IgD-negative memory B cell (primary cell): ENCODE data around the gene BUB1B. TPM values are rescaled to one million over a fixed set of nuclear protein-coding genes. Genes with fewer than 3 reads are reported as not detected.
"Not testable (repeated sequence)": the region's sequence is repeated elsewhere in the genome, so short reads cannot be mapped to it uniquely, and the experiment has no call there.

Source experiments
- H3K27ac Mint-ChIP-seq, 3 donors: one replicate each; pipeline ENCODE4 v1.8.0; 2020 to 2022; ENCODE audit warnings: mild to moderate bottlenecking in 3 of 3, mixed read lengths in 3 of 3, moderate library complexity in 1 of 3
- H3K27me3 Mint-ChIP-seq: one replicate; pipeline ENCODE4 v1.8.0; 2021; ENCODE audit warnings: mixed read lengths
- H3K36me3 Mint-ChIP-seq: one replicate; pipeline ENCODE4 v1.8.0; 2020; ENCODE audit warnings: mild to moderate bottlenecking, mixed read lengths
- H3K4me1 Mint-ChIP-seq, 3 donors: one replicate each; pipeline ENCODE4 v1.8.0; 2020 to 2022; ENCODE audit warnings: mixed read lengths in 3 of 3, mild to moderate bottlenecking in 1 of 3
- H3K4me3 Mint-ChIP-seq, 4 donors: one replicate each; pipeline ENCODE4 v1.8.0; 2020 to 2022; ENCODE audit warnings: mild to moderate bottlenecking in 4 of 4, mixed read lengths in 4 of 4, moderate library complexity in 3 of 4
- H3K9me3 Mint-ChIP-seq, 3 donors: one replicate each; pipeline ENCODE4 v1.8.0; 2020 to 2021; ENCODE audit warnings: mixed read lengths in 3 of 3, mild to moderate bottlenecking in 1 of 3
- polyA plus RNA-seq: library from polyadenylated mRNA; unstranded; fragments of 300-500 nt; fragmentation: Illumina TruSeq; gene quantifications from one replicate; pipeline ENCODE4 v1.2.3, GENCODE V29; 2021

Gene BUB1B
- polyA plus RNA-seq, 1 donor from 2014 or later = 0.55 TPM

DNA sequence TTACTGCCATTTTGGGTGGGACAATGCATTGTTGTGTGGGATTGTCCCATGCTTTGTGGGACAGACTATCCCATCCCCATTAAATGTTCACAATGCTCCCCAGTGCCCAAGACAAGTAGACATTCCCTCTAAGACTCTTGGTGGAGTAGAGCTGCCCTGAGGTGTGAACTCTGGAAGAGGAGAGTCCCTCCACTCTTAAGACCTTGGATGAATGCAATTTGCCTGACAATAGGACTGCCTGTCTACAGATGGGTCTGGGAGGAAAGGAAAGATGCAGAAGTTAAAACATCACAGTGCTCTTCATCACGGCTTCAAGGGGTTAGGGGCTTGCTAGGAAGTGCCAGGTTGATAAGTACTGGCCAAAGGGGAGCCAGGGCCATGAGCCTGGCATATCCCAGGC, 6.0 kb upstream of the BUB1B start:
- not testable (repeated sequence) for H3K27ac Mint-ChIP-seq, H3K4me3 Mint-ChIP-seq, H3K9me3 Mint-ChIP-seq, H3K27me3 Mint-ChIP-seq, H3K4me1 Mint-ChIP-seq, H3K36me3 Mint-ChIP-seq

DNA sequence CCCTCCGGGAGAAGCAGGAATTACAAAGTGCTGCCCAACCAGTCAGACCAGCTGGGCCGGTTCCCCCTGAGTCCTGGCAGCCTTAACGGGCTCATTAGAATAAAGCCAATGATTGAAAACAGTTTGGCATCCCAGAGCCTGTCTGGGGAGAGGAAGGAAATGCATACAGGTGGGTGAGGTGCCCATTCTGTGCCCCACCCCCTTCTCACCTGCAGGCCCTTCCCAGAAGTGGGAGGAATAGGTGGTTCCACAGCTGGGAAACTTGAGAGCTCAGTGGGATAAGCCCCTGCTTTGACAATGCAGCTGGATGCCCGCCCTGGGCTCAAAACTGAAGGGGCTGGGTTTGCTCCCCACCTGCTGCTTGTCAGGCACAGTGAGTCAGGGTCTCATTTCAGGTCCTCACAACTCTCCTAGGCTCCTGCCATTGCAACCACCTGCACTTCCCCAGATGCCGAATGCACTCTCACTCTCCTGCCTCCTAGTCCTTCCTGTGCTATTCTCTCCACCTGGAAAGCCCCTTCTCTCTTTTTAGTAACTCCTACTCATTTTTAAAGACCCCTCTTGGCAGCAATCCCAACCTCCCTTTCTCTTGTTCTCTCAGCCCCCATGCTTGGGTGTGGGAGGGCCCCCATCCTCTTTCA, 5.5 kb upstream of the BUB1B start:
- Mint-ChIP-seq H3K4me1 (peaks cover 0 to 2% (median 0%) of the 10 kb centered on the region in 3 donors), H3K9me3 (no peaks in the 10 kb centered on the region), H3K36me3 (peaks cover 4% of the 10 kb centered on the region), H3K27me3 (no peaks in the 10 kb centered on the region), H3K27ac (no peak overlapping the region), H3K4me3 (no peak overlapping the region)

DNA sequence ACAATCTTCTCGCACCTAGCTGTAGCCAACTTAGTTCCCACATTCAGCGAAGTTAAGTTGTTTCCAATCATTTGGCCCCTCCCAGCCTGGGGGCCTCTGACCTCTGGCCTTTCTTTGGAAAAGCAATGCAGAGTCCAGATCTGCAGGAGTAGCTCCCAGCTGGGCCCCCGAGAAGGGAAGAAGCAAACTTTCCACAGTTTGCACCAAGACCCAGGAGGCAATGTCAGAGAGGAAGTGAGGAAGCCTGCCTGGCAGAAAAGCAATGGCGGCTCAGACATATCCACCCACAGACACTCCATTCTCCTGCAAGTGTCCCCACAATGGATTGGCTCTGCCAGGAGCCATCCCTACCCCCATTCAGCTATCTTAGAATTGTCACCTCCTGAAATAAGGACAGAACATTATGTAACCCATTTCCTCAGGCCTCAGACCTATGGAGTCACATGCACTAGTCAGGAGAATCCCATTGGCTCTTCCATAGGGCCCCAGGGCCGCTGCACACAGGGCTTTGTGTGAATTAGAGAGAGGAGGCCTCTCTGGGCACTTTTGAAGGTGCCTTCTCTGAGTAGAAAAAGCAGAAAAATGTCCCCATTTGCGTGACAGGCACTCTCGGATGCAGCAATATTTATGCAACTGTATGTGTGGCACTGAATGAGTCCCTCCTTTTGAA, 3.0 kb upstream of the BUB1B start:
- Mint-ChIP-seq H3K27ac (no peak overlapping the region), H3K36me3 (peaks cover 4% of the 10 kb centered on the region), H3K4me3 (no peak overlapping the region), H3K9me3 (no peaks in the 10 kb centered on the region), H3K27me3 (no peaks in the 10 kb centered on the region), H3K4me1 (peaks cover 0 to 2% (median 2%) of the 10 kb centered on the region in 3 donors)

DNA sequence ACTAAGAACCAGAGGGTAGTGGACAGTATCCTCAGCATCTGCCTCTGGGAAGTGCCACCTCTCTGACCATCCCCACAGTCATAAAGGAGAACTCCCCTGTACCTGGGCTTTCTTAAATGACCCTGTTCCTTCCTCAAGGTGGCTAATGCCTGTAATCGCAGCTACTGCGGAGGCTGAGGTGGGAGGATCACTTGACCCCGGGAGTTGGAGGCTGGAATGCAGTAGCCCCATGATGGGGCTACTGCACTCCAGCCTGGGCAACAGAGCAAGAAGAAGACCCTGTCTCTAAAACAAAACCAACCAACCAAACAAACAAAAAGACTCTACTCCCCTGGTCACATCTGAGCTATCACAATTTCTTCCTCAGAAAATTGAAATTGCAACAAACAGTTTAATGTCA, 848 bp upstream of the BUB1B start:
- H3K36me3 Mint-ChIP-seq = peaks cover 4% of the 10 kb centered on the region
- peak overlapping the region in 1 of 3 donors; percentile 14 for H3K27ac Mint-ChIP-seq
- peaks cover 5 to 6% (median 6%) of the 10 kb centered on the region in 3 donors for H3K4me1 Mint-ChIP-seq
- no peak overlapping the region for H3K4me3 Mint-ChIP-seq
- H3K9me3 Mint-ChIP-seq = no peaks in the 10 kb centered on the region
- no peaks in the 10 kb centered on the region for H3K27me3 Mint-ChIP-seq

DNA sequence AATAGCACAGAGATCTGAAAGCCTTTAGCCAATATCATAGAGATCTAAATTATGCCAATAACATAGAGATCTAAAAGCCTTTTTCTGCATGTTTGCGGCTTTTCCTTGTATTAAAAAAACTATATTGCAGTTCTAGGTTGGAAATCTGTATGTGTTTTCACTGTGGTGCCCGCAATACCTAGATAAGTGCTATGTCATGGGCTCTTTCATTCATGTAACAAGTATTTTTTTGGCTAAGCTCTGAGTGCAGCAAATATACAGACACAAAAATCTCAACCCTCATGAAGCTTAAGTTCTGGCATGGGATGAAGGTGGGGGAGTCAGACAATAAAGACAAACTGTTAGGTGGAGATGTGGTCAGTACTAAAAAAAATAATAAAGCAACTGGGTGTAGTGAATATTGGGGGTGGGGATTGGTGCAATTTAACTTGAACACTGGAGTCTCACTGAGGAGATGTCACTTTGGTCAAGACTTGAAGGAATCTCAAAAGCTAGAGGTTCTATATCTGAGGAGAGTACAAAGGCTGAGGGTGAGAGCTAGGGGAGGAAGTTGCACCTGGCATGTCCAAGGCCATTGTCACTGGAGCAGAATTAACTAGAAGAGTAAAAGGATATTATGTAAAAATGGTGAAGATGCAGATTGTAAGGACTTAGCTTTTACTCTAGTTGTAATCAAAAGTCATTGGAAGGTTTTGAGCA, 973 bp downstream of the BUB1B start:
- peaks cover 6% of the 10 kb centered on the region for H3K36me3 Mint-ChIP-seq
- peaks cover 8 to 12% (median 10%) of the 10 kb centered on the region in 3 donors for H3K4me1 Mint-ChIP-seq
- no peak overlapping the region for H3K4me3 Mint-ChIP-seq
- no peaks in the 10 kb centered on the region for H3K27me3 Mint-ChIP-seq
- no peak overlapping the region for H3K27ac Mint-ChIP-seq
- H3K9me3 Mint-ChIP-seq = no peaks in the 10 kb centered on the region

DNA sequence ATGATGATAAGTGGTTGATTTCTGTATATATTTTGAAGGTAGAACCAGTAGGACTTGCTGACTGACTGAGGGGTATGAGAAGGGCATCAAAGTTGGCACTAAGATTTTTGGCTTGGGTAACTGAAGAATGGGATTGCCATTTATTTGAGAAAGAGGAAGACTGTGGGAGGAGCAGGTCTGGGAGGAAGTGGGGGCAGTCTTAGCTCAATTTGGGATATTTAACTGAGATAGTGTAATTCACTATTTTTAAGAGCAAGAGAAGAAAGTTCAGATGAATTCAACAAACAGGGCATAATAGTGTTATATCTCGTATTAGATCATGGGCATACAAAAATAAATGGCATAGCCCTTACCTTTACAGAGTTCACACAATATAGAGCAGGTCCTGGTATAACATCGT, 1.7 kb downstream of the BUB1B start:
- Mint-ChIP-seq H3K9me3 (no peaks in the 10 kb centered on the region), H3K4me3 (no peak overlapping the region), H3K27me3 (no peaks in the 10 kb centered on the region), H3K36me3 (peaks cover 6% of the 10 kb centered on the region), H3K27ac (no peak overlapping the region), H3K4me1 (peaks cover 10 to 16% (median 10%) of the 10 kb centered on the region in 3 donors)

DNA sequence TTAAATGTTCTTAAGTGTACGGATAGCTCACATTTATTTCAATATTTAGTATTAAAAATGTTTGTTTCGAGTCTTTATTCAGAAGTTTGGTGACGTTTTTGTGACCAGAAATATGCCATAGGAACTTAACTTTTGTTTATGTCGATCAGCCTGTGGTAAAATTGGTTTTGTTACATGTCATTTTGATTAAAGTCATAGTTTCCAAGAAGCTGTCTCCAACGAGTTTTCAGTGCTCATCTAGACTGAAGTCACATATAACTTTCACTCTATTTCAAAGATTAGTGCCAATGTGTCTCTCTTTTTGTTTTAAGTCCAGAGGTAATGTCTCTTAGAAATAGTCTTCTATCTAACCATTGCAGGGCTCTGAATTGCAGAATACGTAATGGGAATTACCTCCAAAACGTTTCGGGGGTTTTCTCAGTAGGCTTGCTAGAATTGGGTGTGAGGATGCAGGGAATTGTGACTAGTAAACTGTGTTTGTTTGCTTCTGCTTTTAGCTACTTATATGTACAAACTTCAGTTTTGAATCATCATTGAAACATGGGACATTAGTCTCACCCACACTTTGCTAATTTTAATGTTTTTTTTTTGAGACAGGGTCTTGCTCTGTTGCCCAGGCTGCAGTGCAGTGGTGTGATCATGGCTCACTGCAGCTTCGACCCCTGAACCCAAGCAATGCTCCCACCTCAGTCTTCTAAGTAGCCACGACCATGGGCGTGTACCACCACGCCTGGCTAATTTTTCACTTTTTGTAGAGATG, 3.0 kb downstream of the BUB1B start:
- H3K9me3 Mint-ChIP-seq = no peaks in the 10 kb centered on the region
- peak overlapping the region in 1 of 3 donors; percentile 7 for H3K27ac Mint-ChIP-seq
- no peaks in the 10 kb centered on the region for H3K27me3 Mint-ChIP-seq
- peak overlapping the region; percentile 48 to 81 (median 53) for H3K4me3 Mint-ChIP-seq
- H3K4me1 Mint-ChIP-seq = peaks cover 13 to 26% (median 16%) of the 10 kb centered on the region in 3 donors
- peaks cover 6% of the 10 kb centered on the region for H3K36me3 Mint-ChIP-seq

DNA sequence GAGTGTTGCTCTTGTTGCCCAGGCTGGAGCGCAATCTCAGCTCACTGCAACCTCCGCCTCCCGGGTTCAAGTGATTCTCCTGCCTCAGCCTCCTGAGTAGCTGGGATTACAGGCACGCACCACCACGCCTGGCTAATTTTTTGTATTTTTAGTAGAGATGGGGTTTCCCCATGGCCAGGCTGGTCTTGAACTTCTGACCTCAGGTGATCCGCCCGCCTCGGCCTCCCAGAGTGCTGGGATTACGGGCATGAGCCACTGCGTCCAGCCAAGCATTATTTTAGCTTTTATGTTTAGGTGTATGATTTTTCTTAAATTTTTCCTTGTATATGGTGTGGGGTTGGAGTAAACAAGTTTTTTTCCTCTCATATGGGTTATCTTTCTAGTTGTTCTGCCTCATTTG, 6.5 kb downstream of the BUB1B start:
- H3K9me3 Mint-ChIP-seq = not testable (repeated sequence)

DNA sequence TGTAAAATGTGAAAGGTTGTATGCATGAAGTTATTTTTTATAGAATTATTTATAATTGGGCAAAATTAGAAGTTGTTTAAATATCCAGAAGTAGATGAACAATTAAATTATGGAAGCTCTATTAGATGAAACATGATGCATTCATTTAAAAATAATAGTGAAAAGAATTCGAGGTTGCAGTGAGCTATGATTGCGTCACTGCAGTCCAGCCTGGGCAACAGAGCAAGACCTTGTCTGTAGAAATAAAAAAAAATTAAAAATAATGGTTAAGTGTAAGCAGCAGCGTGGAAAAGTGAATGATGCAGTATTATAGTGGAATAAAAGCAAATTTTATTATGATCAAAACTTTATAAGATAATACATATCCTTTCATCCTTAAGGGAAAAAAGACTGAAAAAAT, 14.3 kb downstream of the BUB1B start:
- Mint-ChIP-seq H3K4me3 (no peak overlapping the region), H3K27ac (no peak overlapping the region), H3K9me3 (no peaks in the 10 kb centered on the region), H3K27me3 (no peaks in the 10 kb centered on the region), H3K36me3 (no peaks in the 10 kb centered on the region), H3K4me1 (peaks cover 0 to 4% (median 0%) of the 10 kb centered on the region in 3 donors)

More for the DNA sequence above, 6.5 kb downstream of the BUB1B start:
- H3K27ac Mint-ChIP-seq = peak overlapping the region in 2 of 3 donors; percentile 11 to 53
- H3K4me1 Mint-ChIP-seq = peaks cover 14 to 29% (median 17%) of the 10 kb centered on the region in 3 donors
- not testable (repeated sequence) for H3K36me3 Mint-ChIP-seq, H3K27me3 Mint-ChIP-seq
- H3K4me3 Mint-ChIP-seq = peak overlapping the region in 2 of 4 donors; percentile 14 to 15

DNA sequence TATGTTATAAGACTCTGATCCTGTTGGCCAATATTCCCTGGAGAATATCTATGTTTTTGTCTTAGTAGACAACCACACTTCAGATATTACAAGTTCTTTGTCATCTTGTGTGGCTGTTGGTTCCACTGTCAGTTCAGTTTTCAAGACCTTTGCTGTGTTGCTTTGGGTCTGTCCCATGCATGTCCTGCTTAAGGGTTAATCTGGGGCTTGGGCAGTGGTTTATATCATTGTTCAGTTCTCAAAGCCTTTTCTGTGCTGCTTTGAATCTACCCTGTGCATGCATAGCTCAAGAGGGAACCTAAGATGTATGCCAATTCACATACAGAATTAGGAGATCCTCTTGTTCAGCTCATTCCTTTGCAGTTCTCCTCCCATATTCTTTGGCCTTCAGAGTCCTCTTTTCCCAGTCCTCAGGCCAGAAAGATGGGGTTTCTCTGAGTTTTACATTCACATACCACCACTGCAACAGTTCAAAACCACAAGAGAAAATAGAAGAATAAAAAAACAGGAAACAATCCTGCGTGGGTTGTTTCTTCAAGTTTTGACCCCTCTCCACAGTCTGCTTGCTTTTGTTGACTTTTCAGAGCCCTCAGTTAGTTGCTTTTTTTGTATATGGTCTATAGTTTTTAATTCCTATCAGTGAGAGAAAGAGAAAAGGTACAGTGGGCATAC, 21.6 kb downstream of the BUB1B start:
- no peaks in the 10 kb centered on the region for H3K27me3 Mint-ChIP-seq

DNA sequence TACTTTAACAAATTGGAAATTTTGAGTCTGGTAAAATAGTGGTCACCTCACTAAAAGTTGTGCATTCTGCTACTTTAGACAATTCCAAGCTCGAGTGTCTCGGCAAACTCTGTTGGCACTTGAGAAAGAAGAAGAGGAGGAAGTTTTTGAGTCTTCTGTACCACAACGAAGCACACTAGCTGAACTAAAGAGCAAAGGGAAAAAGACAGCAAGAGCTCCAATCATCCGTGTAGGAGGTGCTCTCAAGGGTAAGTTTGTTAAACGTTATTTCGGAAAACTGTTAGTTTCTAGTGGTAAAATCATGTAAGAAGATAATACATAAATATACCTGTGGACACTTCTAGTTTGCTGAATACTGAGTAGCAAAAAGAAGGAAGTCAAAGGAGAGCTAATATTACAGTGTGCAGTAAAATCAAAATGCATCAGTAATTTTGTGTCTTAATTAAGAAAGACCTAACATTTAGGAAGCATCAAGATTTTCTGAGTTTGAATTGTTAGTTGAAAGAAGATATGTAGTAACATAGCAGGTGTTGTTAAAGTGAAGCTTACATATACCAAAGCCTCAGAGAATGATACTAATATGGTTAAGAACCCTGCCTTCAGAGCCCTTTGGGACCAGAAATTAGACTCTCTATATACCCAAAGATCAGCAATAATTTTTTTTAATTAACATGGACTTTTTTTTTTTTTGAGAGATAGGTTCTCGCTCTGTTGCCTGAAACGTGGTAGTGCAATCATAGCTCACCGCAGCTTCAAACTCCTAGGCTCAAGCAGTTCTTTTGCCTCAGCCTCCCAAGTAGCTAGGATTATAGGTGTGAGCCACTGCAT, 23.0 kb downstream of the BUB1B start:
- H3K27me3 Mint-ChIP-seq = no peaks in the 10 kb centered on the region
- no peaks in the 10 kb centered on the region for H3K9me3 Mint-ChIP-seq
- H3K36me3 Mint-ChIP-seq = no peaks in the 10 kb centered on the region
- peak overlapping the region in 2 of 3 donors; percentile 13 to 41 for H3K27ac Mint-ChIP-seq
- peaks cover 26 to 30% (median 29%) of the 10 kb centered on the region in 3 donors for H3K4me1 Mint-ChIP-seq
- peak overlapping the region; percentile 19 to 87 (median 64) for H3K4me3 Mint-ChIP-seq

More for the DNA sequence above, 21.6 kb downstream of the BUB1B start:
- peak overlapping the region in 2 of 3 donors; percentile 13 to 74 for H3K27ac Mint-ChIP-seq
- peaks cover 26 to 32% (median 27%) of the 10 kb centered on the region in 3 donors for H3K4me1 Mint-ChIP-seq
- peak overlapping the region; percentile 42 to 87 (median 62) for H3K4me3 Mint-ChIP-seq
- no peaks in the 10 kb centered on the region for H3K9me3 Mint-ChIP-seq
- no peaks in the 10 kb centered on the region for H3K36me3 Mint-ChIP-seq

DNA sequence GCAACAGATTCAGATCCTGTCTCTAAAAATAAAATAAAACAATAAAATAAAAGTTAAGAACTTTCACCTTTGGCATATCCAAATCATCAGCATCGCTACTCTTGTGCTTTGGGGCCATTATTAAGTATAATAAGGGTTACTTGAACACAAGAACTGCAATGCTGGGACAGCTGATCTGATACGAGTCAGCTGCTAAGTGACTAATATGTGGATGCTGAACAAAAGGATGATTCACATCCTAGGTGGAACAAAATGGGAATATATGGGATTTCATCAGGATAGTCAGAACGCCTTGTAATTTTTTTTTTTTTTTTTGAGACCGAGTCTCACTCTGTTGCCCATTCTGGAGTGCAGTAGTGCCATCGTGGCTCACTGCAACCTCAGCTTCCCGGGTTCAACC, 29.7 kb downstream of the BUB1B start:
- Mint-ChIP-seq H3K27me3 (no peaks in the 10 kb centered on the region), H3K4me3 (no peak overlapping the region), H3K36me3 (no peaks in the 10 kb centered on the region), H3K9me3 (no peaks in the 10 kb centered on the region), H3K27ac (peak overlapping the region in 1 of 3 donors; percentile 4), H3K4me1 (peaks cover 2 to 10% (median 6%) of the 10 kb centered on the region in 3 donors)

DNA sequence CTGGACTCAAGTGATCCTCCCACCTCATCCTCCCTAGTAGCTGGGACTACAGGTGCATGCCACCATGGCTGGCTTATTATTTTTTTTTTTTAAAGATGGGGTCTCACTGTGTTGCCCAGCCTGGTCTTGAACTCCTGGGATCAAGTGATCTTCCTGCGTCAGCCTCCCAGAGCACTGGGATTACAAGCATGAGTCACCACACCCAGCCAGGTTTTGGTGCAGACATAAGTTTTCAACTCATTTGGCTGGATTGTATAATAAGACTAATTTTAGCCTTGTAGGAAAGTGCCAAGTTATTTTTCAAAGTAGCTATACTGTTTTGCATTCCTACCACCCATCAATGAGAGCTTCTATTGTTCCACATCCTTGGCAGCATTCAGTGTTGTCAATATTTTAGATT, 32.1 kb downstream of the BUB1B start:
- H3K4me1 Mint-ChIP-seq = peaks cover 6 to 14% (median 6%) of the 10 kb centered on the region in 3 donors

DNA sequence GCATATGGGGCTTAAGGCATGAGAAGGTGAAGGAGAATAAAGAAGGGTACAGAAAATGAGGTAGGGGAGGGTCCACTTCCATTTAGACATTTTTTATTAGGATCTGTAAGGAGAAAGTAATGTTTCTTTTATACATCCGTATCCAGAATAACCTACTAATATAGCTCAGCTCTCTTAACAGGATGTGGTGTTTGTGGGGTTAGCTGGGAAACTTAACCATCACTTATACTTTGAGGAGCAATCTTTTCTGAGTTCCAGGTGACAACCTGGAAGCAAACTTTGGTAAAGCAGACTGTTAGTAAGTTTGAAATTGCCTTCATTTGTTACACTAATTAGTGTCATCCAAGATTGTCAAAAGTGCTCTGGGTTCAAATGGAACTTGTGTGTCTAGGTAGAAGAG, 36.6 kb downstream of the BUB1B start:
- Mint-ChIP-seq H3K36me3 (no peaks in the 10 kb centered on the region), H3K27me3 (no peaks in the 10 kb centered on the region), H3K4me3 (no peak overlapping the region), H3K9me3 (no peaks in the 10 kb centered on the region), H3K4me1 (peaks cover 6 to 9% (median 8%) of the 10 kb centered on the region in 3 donors), H3K27ac (peak overlapping the region in 1 of 3 donors; percentile 33)

More for the DNA sequence above, 32.1 kb downstream of the BUB1B start:
- Mint-ChIP-seq H3K4me3 (no peak overlapping the region), H3K27me3 (no peaks in the 10 kb centered on the region), H3K9me3 (no peaks in the 10 kb centered on the region), H3K36me3 (no peaks in the 10 kb centered on the region), H3K27ac (no peak overlapping the region)
